NB4 (cell line): ENCODE results near the gene SYT6.

Experiments
- CTCF ChIP-seq: IDR thresholded peaks from one replicate; pipeline ENCODE4 v1.5.1; 2012; ENCODE audit warnings: low read depth, low read length
- MAX ChIP-seq: IDR thresholded peaks from 2 replicates; pipeline ENCODE4 v1.6.1; 2011; ENCODE audit warnings: low read depth, low read length
- MYC ChIP-seq: IDR thresholded peaks from 2 replicates; pipeline ENCODE4 v1.6.1; 2011; ENCODE audit warnings: low read depth, low read length
- POLR2A ChIP-seq: IDR thresholded peaks from 2 replicates; pipeline ENCODE4 v1.6.1; 2011; ENCODE audit warnings: mild to moderate bottlenecking; ENCODE audit not compliant: insufficient read length; ENCODE audit errors: extremely low read depth

- TF ChIP-seq CTCF = no peak
- no peak for TF ChIP-seq MAX
- TF ChIP-seq POLR2A = no peak
- TF ChIP-seq MYC = no peak
Measured at GRCh38 chr1:114134518-114134917, 19.2 kb downstream of the SYT6 start.
